Loucy (cell line): Measurements from ENCODE around the gene TRIM41.
"Not testable (repeated sequence)": the region's sequence is repeated elsewhere in the genome, so short reads cannot be mapped to it uniquely, and the experiment has no call there.

ENCODE experiments used
- H2AFZ ChIP-seq: fragments of 200-600 bp; sonication (generic); 2 replicates; pipeline ENCODE4 v1.6.0; 2016; ENCODE audit warnings: antibody characterized with exemption, mild to moderate bottlenecking, low read length, moderate library complexity
- H3F3A ChIP-seq: fragments of 200-600 bp; 2 replicates; pipeline ENCODE4 v1.6.0; 2016; ENCODE audit warnings: antibody characterized with exemption, low read depth, mild to moderate bottlenecking
- H3K27me3 ChIP-seq: fragments of 200-600 bp; sonication (generic); 2 replicates; pipeline ENCODE4 v1.6.1; 2014; ENCODE audit warnings: low read length, mild to moderate bottlenecking; ENCODE audit not compliant: insufficient read depth, poor library complexity, severe bottlenecking
- H3K36me3 ChIP-seq: fragments of 200-600 bp; sonication (generic); 2 replicates; pipeline ENCODE4 v1.6.1; 2016; ENCODE audit warnings: low read length; ENCODE audit not compliant: insufficient read depth
- H3K4me1 ChIP-seq: fragments of 200-600 bp; sonication (generic); 2 replicates; pipeline ENCODE4 v1.5.1; 2014; ENCODE audit warnings: low read length, mild to moderate bottlenecking; ENCODE audit not compliant: insufficient read depth, poor library complexity, severe bottlenecking
- H3K4me2 ChIP-seq: fragments of 200-600 bp; sonication (generic); 2 replicates; pipeline ENCODE4 v1.6.0; 2014; ENCODE audit warnings: antibody characterized with exemption, low read length, low read depth, mild to moderate bottlenecking; ENCODE audit not compliant: poor library complexity, severe bottlenecking
- H3K4me3 ChIP-seq: fragments of 200-600 bp; sonication (generic); 2 replicates; pipeline ENCODE4 v1.5.1; 2014; ENCODE audit warnings: low read length, mild to moderate bottlenecking, mixed read lengths; ENCODE audit not compliant: poor library complexity, severe bottlenecking
- H3K79me2 ChIP-seq: fragments of 200-600 bp; sonication (generic); 2 replicates; pipeline ENCODE4 v1.6.1; 2014; ENCODE audit warnings: low read length; ENCODE audit not compliant: insufficient read depth
- H3K9ac ChIP-seq: fragments of 200-600 bp; sonication (generic); 2 replicates; pipeline ENCODE4 v1.6.0; 2014; ENCODE audit warnings: mild to moderate bottlenecking, low read depth, low read length, moderate library complexity; ENCODE audit not compliant: poor library complexity, severe bottlenecking
- H3K9me2 ChIP-seq: fragments of 200-600 bp; sonication (generic); replicated peaks from 2 replicates; pipeline ENCODE4 v1.6.1; 2016; ENCODE audit warnings: low read depth, low read length, mixed read lengths
- H3K9me3 ChIP-seq: fragments of 200-600 bp; sonication (generic); 2 replicates; pipeline ENCODE4 v1.6.1; 2014; ENCODE audit warnings: mild to moderate bottlenecking, antibody characterized with exemption, low read length, low read depth; ENCODE audit not compliant: insufficient read depth
- H4K20me1 ChIP-seq: fragments of 200-600 bp; sonication (generic); 2 replicates; pipeline ENCODE4 v1.6.0; 2014; ENCODE audit warnings: antibody characterized with exemption, low read length, mild to moderate bottlenecking; ENCODE audit not compliant: insufficient read depth, poor library complexity, severe bottlenecking
- CTCF ChIP-seq: fragments of 200-600 bp; sonication (generic); conservative IDR thresholded peaks from 2 replicates; pipeline ENCODE4 v1.5.1; 2014; ENCODE audit warnings: mild to moderate bottlenecking, antibody characterized with exemption, low read length
- EZH2phosphoT487 ChIP-seq: fragments of 200-600 bp; IDR thresholded peaks from 2 replicates; pipeline ENCODE4 v1.6.1; 2018; ENCODE audit warnings: antibody characterized with exemption, mild to moderate bottlenecking, moderate library complexity, borderline replicate concordance

The TRIM41 gene

GRCh38 chr5:181212080-181212479, 11.0 kb upstream of the TRIM41 start:
- Histone ChIP-seq H2AFZ (no peak overlapping the region), H3K79me2 (no peaks in the 10 kb centered on the region), H3K4me3 (no peak overlapping the region), H3K9me3 (no peaks in the 10 kb centered on the region), H4K20me1 (no peaks in the 10 kb centered on the region), H3K4me1 (no peaks in the 10 kb centered on the region), H3K27me3 (no peaks in the 10 kb centered on the region), H3K9me2 (no peaks in the 10 kb centered on the region), H3K4me2 (no peak overlapping the region), H3F3A (no peaks in the 10 kb centered on the region; the same call in 1 of the 2 replicates), H3K36me3 (no peaks in the 10 kb centered on the region), H3K9ac (no peak overlapping the region)
- no peak for TF ChIP-seq EZH2phosphoT487
- TF ChIP-seq CTCF = no peak

- no peaks in the 10 kb centered on the region for H3K9me3 ChIP-seq
- no peaks in the 10 kb centered on the region for H4K20me1 ChIP-seq
- H3K27me3 ChIP-seq = no peaks in the 10 kb centered on the region
- no peaks in the 10 kb centered on the region for H3K9me2 ChIP-seq
- no peaks in the 10 kb centered on the region for H3K79me2 ChIP-seq
- H2AFZ ChIP-seq = no peak overlapping the region
- peaks cover 7% of the 10 kb centered on the region for H3K4me1 ChIP-seq
- no peak overlapping the region for H3K9ac ChIP-seq
- no peaks in the 10 kb centered on the region for H3K36me3 ChIP-seq
- TF ChIP-seq CTCF (no peak), EZH2phosphoT487 (no peak)
- H3K4me2 ChIP-seq = no peak overlapping the region
- no peaks in the 10 kb centered on the region; the same call in 1 of the 2 replicates for H3F3A ChIP-seq
- H3K4me3 ChIP-seq = no peak overlapping the region
These were observed 10.1 kb upstream of the TRIM41 start for GRCh38 chr5:181212934-181213333.

GRCh38 chr5:181214249-181214648, 8.8 kb upstream of the TRIM41 start:
- not testable (repeated sequence) for H4K20me1 ChIP-seq, H3K9me2 ChIP-seq, H2AFZ ChIP-seq, H3K4me3 ChIP-seq, H3K4me2 ChIP-seq, H3K79me2 ChIP-seq, H3K9me3 ChIP-seq, H3F3A ChIP-seq, H3K9ac ChIP-seq, H3K4me1 ChIP-seq, H3K36me3 ChIP-seq, H3K27me3 ChIP-seq
